Spleen (tissue), 11 donors: ENCODE data around the gene VWA1. TPM values are rescaled to one million over a fixed set of nuclear protein-coding genes. Genes with fewer than 3 reads are reported as not detected.
"Not testable (repeated sequence)": the region's sequence is repeated elsewhere in the genome, so short reads cannot be mapped to it uniquely, and the experiment has no call there.

Experiments used
- DNase-seq: peaks from one replicate; pipeline ENCODE4 v3.0.0-alpha.2; 2020
- H3K27ac ChIP-seq, 8 donors: fragments of 200-600 bp; sonication (generic) in 7 of 8; 1 replicate in 4 of 8; 2 replicates in 4 of 8; pipeline versions ENCODE4 v1.5.0 to v1.8.0; 2016 to 2021; ENCODE audit warnings: inconsistent platforms in 4 of 8, mild to moderate bottlenecking in 4 of 8, moderate library complexity in 1 of 8
- H3K27me3 ChIP-seq, 7 donors: fragments of 200-600 bp; sonication (generic) in 6 of 7; replicated peaks in 1 of 7; 1 replicate in 4 of 7; 2 replicates in 3 of 7; pipeline versions ENCODE4 v1.5.0 to v1.8.0; 2016 to 2021; ENCODE audit warnings: inconsistent platforms in 3 of 7, mild to moderate bottlenecking in 1 of 7
- H3K36me3 ChIP-seq, 6 donors: fragments of 200-600 bp; sonication (generic) in 5 of 6; 1 replicate in 4 of 6; 2 replicates in 2 of 6; pipeline versions ENCODE4 v1.5.0 to v1.8.0; 2016 to 2021; ENCODE audit warnings: inconsistent platforms in 2 of 6
- H3K4me1 ChIP-seq, 6 donors: fragments of 200-600 bp; sonication (generic) in 5 of 6; 1 replicate in 3 of 6; 2 replicates in 3 of 6; pipeline versions ENCODE4 v1.5.0 to v1.8.0; 2016 to 2021; ENCODE audit warnings: inconsistent platforms in 3 of 6
- H3K4me3 ChIP-seq, 8 donors: fragments of 200-600 bp; sonication (generic) in 7 of 8; 1 replicate in 4 of 8; 2 replicates in 4 of 8; pipeline versions ENCODE4 v1.5.0 to v1.8.0; 2016 to 2021; ENCODE audit warnings: inconsistent platforms in 4 of 8, mild to moderate bottlenecking in 4 of 8, moderate library complexity in 2 of 8
- H3K9me3 ChIP-seq, 8 donors: fragments of 200-600 bp; sonication (generic) in 7 of 8; 1 replicate in 4 of 8; 2 replicates in 4 of 8; pipeline versions ENCODE4 v1.5.0 to v1.8.0; 2016 to 2021; ENCODE audit warnings: inconsistent platforms in 4 of 8
- POLR2A ChIP-seq, 3 donors: fragments of 450-650 bp; IDR thresholded peaks; one replicate each; pipeline ENCODE4 v1.5.1; 2017; ENCODE audit warnings: antibody characterized with exemption in 3 of 3, mild to moderate bottlenecking in 1 of 3
- POLR2AphosphoS5 ChIP-seq, 3 donors: sonication (generic); formaldehyde crosslinking; IDR thresholded peaks; one replicate each; pipeline ENCODE4 v1.5.1; 2017; ENCODE audit warnings: antibody characterized with exemption in 3 of 3
- WGBS, 5 donors: extraction: QIAGEN DNeasy Blood & Tissue Kit in 3 of 5; methylation state at CpG; one replicate each; pipeline versions ENCODE4 v1.1.5 to v1.1.7; 2013 to 2018; 5-methylcytosine and 5-hydroxymethylcytosine counted together
- intact Hi-C: fragments of 100-400 bp; cut with DNase I; formaldehyde crosslinking; loops from one replicate; pipeline ENCODE4 v1.15.0; 2023; ENCODE audit warnings: low total_unique reads
- polyA plus RNA-seq, 3 donors: library from polyadenylated mRNA; stranded (reverse); fragments of 200-250 nt; gene quantifications; one replicate each; pipeline ENCODE4 v1.2.1, GENCODE V29; 2013
- total RNA-seq, 7 donors: library from RNA; depleted of rRNA in 3 of 7; stranded (reverse); fragments of >200 nt in 3 of 7; fragmentation: NEBNext Ultra II Directional in 4 of 7; extraction: Animal tissue kit (Norgen Biotek cat#: 25700) in 4 of 7; gene quantifications; one replicate each; pipeline versions ENCODE4 v1.1.0 to v1.2.1, GENCODE V29; 2016 to 2021
- TF ChIP-seq, protein P1 (sequence below), 11 experiments: fragments of 200-600 bp in 7 of 11; fragments of 450-650 bp in 4 of 11; sonication (generic) in 4 of 11; IDR thresholded peaks in 8 of 11; conservative IDR thresholded peaks in 3 of 11; 1 replicate in 7 of 11; 2 replicates in 4 of 11; pipeline versions ENCODE4 v1.4.0 to v1.8.0; 2016 to 2021; ENCODE audit warnings: antibody characterized with exemption in 11 of 11, inconsistent platforms in 4 of 11, mild to moderate bottlenecking in 1 of 11
- donor health status: healthy with polysubstance abuse.
- donor health status: DM: no; HTN: no; CAD: no; lungs with moderate emphysema.
- donor health status: DM: no; HTN: no; CAD: no.
- donor health status: Bipolar disorder and iron deficiency.
- donor health status: healthy.
- donor health status: DM: no; HTN: no; CAD: no.
- donor health status: DM: yes; HTN: yes; CAD: no.

Gene VWA1
- total and polyA plus RNA-seq, 10 donors, result 3.9 to 18.0 (median 12.4) TPM

DNA sequence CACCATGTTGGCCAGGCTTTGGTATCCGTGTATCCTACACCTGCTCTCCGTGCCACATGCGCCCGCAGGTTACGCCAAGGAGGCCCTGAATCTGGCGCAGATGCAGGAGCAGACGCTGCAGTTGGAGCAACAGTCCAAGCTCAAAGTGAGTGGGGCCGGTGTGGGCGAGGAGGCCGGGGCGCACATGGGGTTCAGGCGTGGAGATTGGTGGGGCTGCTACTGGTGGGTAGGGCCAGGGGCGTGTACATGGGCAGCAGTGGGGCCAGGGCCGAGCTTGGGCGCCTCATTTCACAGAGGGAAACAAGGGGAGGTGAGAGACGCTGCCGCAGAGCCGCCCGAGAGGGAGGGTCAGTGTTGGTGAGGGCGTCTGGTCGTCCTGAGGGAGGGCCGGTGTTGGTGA lies 41.7 kb downstream of the VWA1 start:
- WGBS, 5 donors, result 95 to 97% (median 96%) methylated on average over 22 of the region's 22 CpGs
- intact Hi-C loops, result no loop called here

DNA sequence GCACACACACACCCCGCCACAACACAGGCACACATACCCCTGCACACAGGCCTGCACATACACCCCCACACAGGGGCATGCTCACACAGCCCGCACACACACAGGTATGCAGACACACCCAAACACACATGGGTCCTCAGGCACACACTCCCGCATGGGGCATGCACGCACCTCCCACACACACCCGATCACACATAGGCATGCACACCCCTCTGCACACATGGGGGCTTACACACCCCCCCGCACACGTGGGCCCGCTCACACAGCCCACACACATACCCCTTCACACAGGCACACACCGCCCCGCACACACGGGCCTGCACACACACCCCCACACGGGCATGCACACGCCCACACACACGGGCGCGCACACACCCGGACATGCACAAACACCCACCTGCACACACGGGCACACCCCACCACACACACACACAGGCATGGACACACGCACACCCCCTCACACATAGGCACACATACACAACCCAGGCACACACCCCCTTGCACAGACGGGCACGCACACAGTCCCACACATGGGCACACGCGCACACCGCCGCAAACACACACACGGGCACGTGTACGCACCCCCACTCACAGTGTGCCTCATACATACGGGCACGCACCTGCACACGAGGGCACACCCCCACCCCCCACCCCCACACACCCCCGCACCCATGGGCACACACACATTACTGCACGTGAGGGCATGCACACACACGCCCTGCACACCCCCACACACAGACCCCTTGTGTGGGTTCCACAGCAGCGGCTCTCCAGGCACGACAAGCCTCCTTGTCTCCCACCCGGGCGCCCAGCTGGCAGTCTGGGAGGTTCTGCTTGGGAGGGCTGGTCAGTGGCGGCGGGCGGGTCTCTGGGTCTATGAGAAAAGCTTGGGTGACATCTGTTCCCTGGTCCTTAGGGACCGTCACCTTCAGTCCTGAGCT lies 44.3 kb downstream of the VWA1 start:
- peaks cover 0 to 8% (median 0%) of the 10 kb centered on the region in 6 donors for H3K4me1 ChIP-seq
- TF ChIP-seq POLR2A (IDR thresholded peaks at IDR 0.05) (no peak), POLR2AphosphoS5 (IDR thresholded peaks at IDR 0.05) (no peak)
- TF ChIP-seq, protein P1, sequence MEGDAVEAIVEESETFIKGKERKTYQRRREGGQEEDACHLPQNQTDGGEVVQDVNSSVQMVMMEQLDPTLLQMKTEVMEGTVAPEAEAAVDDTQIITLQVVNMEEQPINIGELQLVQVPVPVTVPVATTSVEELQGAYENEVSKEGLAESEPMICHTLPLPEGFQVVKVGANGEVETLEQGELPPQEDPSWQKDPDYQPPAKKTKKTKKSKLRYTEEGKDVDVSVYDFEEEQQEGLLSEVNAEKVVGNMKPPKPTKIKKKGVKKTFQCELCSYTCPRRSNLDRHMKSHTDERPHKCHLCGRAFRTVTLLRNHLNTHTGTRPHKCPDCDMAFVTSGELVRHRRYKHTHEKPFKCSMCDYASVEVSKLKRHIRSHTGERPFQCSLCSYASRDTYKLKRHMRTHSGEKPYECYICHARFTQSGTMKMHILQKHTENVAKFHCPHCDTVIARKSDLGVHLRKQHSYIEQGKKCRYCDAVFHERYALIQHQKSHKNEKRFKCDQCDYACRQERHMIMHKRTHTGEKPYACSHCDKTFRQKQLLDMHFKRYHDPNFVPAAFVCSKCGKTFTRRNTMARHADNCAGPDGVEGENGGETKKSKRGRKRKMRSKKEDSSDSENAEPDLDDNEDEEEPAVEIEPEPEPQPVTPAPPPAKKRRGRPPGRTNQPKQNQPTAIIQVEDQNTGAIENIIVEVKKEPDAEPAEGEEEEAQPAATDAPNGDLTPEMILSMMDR (IDR thresholded peaks at IDR 0.05 in 8 of 11, conservative IDR thresholded peaks at IDR 0.05 in 3 of 11), result no peak
- intact Hi-C loops, result no loop called here
- no peaks in the 10 kb centered on the region for H3K27me3 ChIP-seq
- no peak overlapping the region for H3K4me3 ChIP-seq
- peaks cover 0 to 76% (median 57%) of the 10 kb centered on the region in 6 donors for H3K36me3 ChIP-seq
- 95 to 97% (median 96%) methylated on average over 24 to 42 of the region's 42 CpGs for WGBS, 5 donors
- no peak overlapping the region for H3K27ac ChIP-seq
- no peak for DNase-seq
- no peaks in the 10 kb centered on the region for H3K9me3 ChIP-seq

More for the DNA sequence above, 41.7 kb downstream of the VWA1 start:
- no peak overlapping the region for H3K27ac ChIP-seq
- H3K27me3 ChIP-seq, result no peaks in the 10 kb centered on the region
- peaks cover 0 to 31% (median 20%) of the 10 kb centered on the region in 6 donors for H3K4me1 ChIP-seq
- TF ChIP-seq, protein P1 (IDR thresholded peaks at IDR 0.05 in 8 of 11, conservative IDR thresholded peaks at IDR 0.05 in 3 of 11), result no peak
- no peak for TF ChIP-seq POLR2A (IDR thresholded peaks at IDR 0.05)
- DNase-seq, result no peak
- H3K4me3 ChIP-seq, result no peak overlapping the region
- H3K9me3 ChIP-seq, result no peaks in the 10 kb centered on the region
- H3K36me3 ChIP-seq, result peaks cover 0 to 58% (median 36%) of the 10 kb centered on the region in 6 donors

DNA sequence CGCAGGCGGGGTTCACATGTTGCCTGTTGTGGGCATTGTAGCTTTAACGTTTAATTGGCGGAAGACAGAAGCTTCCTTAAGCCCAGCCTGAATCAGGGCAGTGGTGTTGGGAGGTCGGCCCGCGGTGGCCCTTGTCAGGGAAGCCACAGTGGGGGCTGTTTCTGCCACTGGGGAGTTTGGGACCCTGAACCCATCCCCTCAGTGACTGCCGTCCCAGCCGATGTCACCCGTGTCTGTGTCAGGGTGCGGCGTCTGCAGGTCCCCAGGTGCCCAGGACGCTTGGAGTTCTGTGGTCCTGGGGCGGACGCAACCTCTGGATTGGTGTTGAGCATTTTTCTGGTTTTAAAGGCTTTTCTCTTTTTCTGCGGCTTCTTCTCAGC lies 45.0 kb downstream of the VWA1 start:
- H3K9me3 ChIP-seq, intact Hi-C loops, H3K27me3 ChIP-seq, H3K4me3 ChIP-seq, H3K27ac ChIP-seq, H3K4me1 ChIP-seq, DNase-seq: not testable (repeated sequence)
- 95 to 100% (median 97%) methylated on average over 2 to 16 of the region's 16 CpGs for WGBS, 5 donors
- peaks cover 0 to 82% (median 60%) of the 10 kb centered on the region in 6 donors for H3K36me3 ChIP-seq

DNA sequence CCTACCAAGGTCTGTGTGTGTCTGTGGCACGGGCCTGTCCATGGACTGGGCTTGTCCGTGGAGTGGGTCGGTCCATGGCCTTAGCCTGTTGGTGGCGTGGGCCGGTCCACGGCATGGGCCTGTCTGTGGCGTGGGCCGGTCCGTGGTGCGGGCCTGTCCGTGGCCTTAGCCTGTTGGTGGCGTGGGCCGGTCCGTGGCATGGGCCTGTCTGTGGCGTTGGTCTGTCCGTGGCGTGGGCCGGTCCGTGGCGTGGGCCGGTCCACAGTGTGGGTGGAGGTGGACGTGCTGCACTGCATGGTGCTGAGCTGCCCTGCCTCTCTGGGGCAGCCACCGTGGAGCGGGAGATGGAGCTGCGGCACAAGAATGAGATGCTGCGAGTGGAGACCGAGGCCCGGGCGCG lies 46.3 kb downstream of the VWA1 start:
- intact Hi-C loops, H3K4me3 ChIP-seq, H3K4me1 ChIP-seq, H3K27ac ChIP-seq, H3K27me3 ChIP-seq, H3K9me3 ChIP-seq, DNase-seq: not testable (repeated sequence)
- H3K36me3 ChIP-seq, result peaks cover 0 to 92% (median 70%) of the 10 kb centered on the region in 6 donors
- WGBS, 5 donors, result 93 to 99% (median 98%) methylated on average over 18 to 30 of the region's 30 CpGs

DNA sequence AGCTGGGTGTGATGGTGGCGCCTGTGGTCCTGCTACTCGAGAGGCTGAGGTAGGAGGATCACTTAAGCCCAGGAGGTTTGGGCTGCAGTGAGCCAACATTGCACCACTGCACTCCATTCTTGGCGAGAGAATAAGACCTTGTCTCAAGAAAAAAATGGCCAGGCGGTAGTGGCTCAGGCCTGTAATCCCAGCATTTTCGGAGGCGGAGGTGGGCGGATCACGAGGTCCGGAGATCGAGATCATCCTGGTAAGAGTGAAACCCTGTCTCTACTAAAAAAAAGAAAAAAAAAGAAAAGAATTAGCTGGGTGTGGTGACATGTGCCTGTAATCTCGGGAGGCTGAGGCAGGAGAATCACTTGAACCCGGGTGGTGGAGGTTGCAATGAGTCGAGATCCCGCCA lies 47.4 kb downstream of the VWA1 start:
- H3K36me3 ChIP-seq, result peaks cover 0 to 92% (median 71%) of the 10 kb centered on the region in 6 donors
- no peak overlapping the region for H3K4me3 ChIP-seq
- DNase-seq, result no peak
- no peak overlapping the region for H3K27ac ChIP-seq
- WGBS, 5 donors, result 96 to 97% (median 97%) methylated on average over 14 of the region's 14 CpGs
- intact Hi-C loops, result no loop called here
- no peaks in the 10 kb centered on the region for H3K4me1 ChIP-seq
- no peaks in the 10 kb centered on the region for H3K9me3 ChIP-seq
- TF ChIP-seq, protein P1 (IDR thresholded peaks at IDR 0.05 in 8 of 11, conservative IDR thresholded peaks at IDR 0.05 in 3 of 11), result no peak
- no peak for TF ChIP-seq POLR2AphosphoS5 (IDR thresholded peaks at IDR 0.05)
- TF ChIP-seq POLR2A (IDR thresholded peaks at IDR 0.05), result no peak
- H3K27me3 ChIP-seq, result no peaks in the 10 kb centered on the region
